Neural progenitor cell (in vitro differentiated cells): Measurements from ENCODE around the gene ZNF423.

Source experiments
- CTCF ChIP-seq: fragments of 200-600 bp; sonication (generic); IDR thresholded peaks from 2 replicates; pipeline ENCODE4 v1.5.1; 2017; ENCODE audit warnings: antibody characterized with exemption, mild to moderate bottlenecking
- EZH2 ChIP-seq: fragments of 200-600 bp; sonication (generic); IDR thresholded peaks from 2 replicates; pipeline ENCODE4 v1.6.1; 2017; ENCODE audit warnings: antibody characterized with exemption, mild to moderate bottlenecking, moderate library complexity

GRCh38 chr16:49454426-49455180, 401.3 kb downstream of the ZNF423 start:
- no peak for TF ChIP-seq CTCF
- no peak for TF ChIP-seq EZH2
